ENCODE results near the gene KIRREL3.

KIRREL3 gene

GRCh38 chr11:126663749-126664592 lies 336.6 kb downstream of the KIRREL3 start:
- no peak for DNase-seq (ENCODE audit: low spot score)

- no peak for DNase-seq (ENCODE audit: low spot score)
Measured at GRCh38 chr11:126662035-126662790, 338.4 kb downstream of the KIRREL3 start.

- DNase-seq (ENCODE audit: low spot score): no peak
Measured at GRCh38 chr11:126660761-126661425, 339.7 kb downstream of the KIRREL3 start.

- DNase-seq (ENCODE audit: low spot score): no peak
Measured at GRCh38 chr11:126660321-126660720, 340.2 kb downstream of the KIRREL3 start.

GRCh38 chr11:126658306-126659056 lies 342.1 kb downstream of the KIRREL3 start:
- DNase-seq (ENCODE audit: low spot score): no peak

- no peak for DNase-seq (ENCODE audit: low spot score)
Measured at GRCh38 chr11:126655807-126656128, 344.8 kb downstream of the KIRREL3 start.

GRCh38 chr11:126654886-126655806 lies 345.4 kb downstream of the KIRREL3 start:
- DNase-seq (ENCODE audit: low spot score): no peak

- DNase-seq (ENCODE audit: low spot score): no peak
Measured at GRCh38 chr11:126653040-126653439, 347.5 kb downstream of the KIRREL3 start.

GRCh38 chr11:126647735-126648134 lies 352.8 kb downstream of the KIRREL3 start:
- no peak for DNase-seq (ENCODE audit: low spot score)

GRCh38 chr11:126646701-126647557 lies 353.6 kb downstream of the KIRREL3 start:
- DNase-seq (ENCODE audit: low spot score): no peak

GRCh38 chr11:126645186-126645585 lies 355.4 kb downstream of the KIRREL3 start:
- DNase-seq (ENCODE audit: low spot score): no peak

- no peak for DNase-seq (ENCODE audit: low spot score)
Measured at GRCh38 chr11:126640186-126640585, 360.4 kb downstream of the KIRREL3 start.

GRCh38 chr11:126639692-126640091 lies 360.9 kb downstream of the KIRREL3 start:
- DNase-seq (ENCODE audit: low spot score): no peak

GRCh38 chr11:126638648-126639047 lies 361.9 kb downstream of the KIRREL3 start:
- no peak for DNase-seq (ENCODE audit: low spot score)

GRCh38 chr11:126637795-126638175 lies 362.8 kb downstream of the KIRREL3 start:
- DNase-seq (ENCODE audit: low spot score): no peak

GRCh38 chr11:126636911-126637794 lies 363.4 kb downstream of the KIRREL3 start:
- DNase-seq (ENCODE audit: low spot score): no peak

GRCh38 chr11:126635511-126635910 lies 365.1 kb downstream of the KIRREL3 start:
- DNase-seq (ENCODE audit: low spot score): no peak

- no peak for DNase-seq (ENCODE audit: low spot score)
Measured at GRCh38 chr11:126634963-126635362, 365.6 kb downstream of the KIRREL3 start.

- DNase-seq (ENCODE audit: low spot score): no peak
Measured at GRCh38 chr11:126633330-126633729, 367.2 kb downstream of the KIRREL3 start.

Data from CD4-positive, alpha-beta T cell treated with Interleukin-2 at 100 ng/mL for 4 hours (primary cell).